ENCODE results near the gene CGNL1.

Gene CGNL1

GRCh38 chr15:57592836-57593420, 216.6 kb downstream of the CGNL1 start:
- no peak for DNase-seq (ENCODE audit: low read depth in 1 of 2, low spot score in 1 of 2)

GRCh38 chr15:57594479-57594878, 218.2 kb downstream of the CGNL1 start:
- DNase-seq (ENCODE audit: low read depth in 1 of 2, low spot score in 1 of 2) = no peak

- no peak for DNase-seq (ENCODE audit: low read depth in 1 of 2, low spot score in 1 of 2)
Observed at GRCh38 chr15:57595011-57595866, 218.9 kb downstream of the CGNL1 start.

GRCh38 chr15:57596301-57596855, 220.1 kb downstream of the CGNL1 start:
- no peak for DNase-seq (ENCODE audit: low read depth in 1 of 2, low spot score in 1 of 2)

GRCh38 chr15:57596978-57597377, 220.7 kb downstream of the CGNL1 start:
- no peak for DNase-seq (ENCODE audit: low read depth in 1 of 2, low spot score in 1 of 2)

GRCh38 chr15:57597431-57597830, 221.1 kb downstream of the CGNL1 start:
- DNase-seq (ENCODE audit: low read depth in 1 of 2, low spot score in 1 of 2) = no peak

GRCh38 chr15:57598346-57598745, 222.0 kb downstream of the CGNL1 start:
- DNase-seq (ENCODE audit: low read depth in 1 of 2, low spot score in 1 of 2) = no peak

GRCh38 chr15:57599296-57599810, 223.0 kb downstream of the CGNL1 start:
- no peak for DNase-seq (ENCODE audit: low read depth in 1 of 2, low spot score in 1 of 2)

- DNase-seq (ENCODE audit: low read depth in 1 of 2, low spot score in 1 of 2) = no peak
Observed at GRCh38 chr15:57600197-57600596, 223.9 kb downstream of the CGNL1 start.
